Endothelial cell of umbilical vein (primary cell): ENCODE measurements around the gene TXK. TPM values are rescaled to one million over a fixed set of nuclear protein-coding genes. Genes with fewer than 3 reads are reported as not detected.

Experiments
- BruUV-seq: library from RNA; stranded (reverse); fragments of 400-500 nt; replicated peaks from 2 replicates; lab custom pipeline; 2021; lab: Mats Ljungman, UMichigan
- CTCF ChIA-PET: fragments of 300-600, 350-600 bp; sonication (Branson Sonifier 250); formaldehyde crosslinking; loops from one replicate; lab custom pipeline; 2021; ENCODE audit warnings: antibody characterized with exemption, inconsistent platforms; lab: Charles Lee
- POLR2A ChIA-PET: fragments of 300-600, 350-600 bp; sonication (Branson Sonifier 250); formaldehyde crosslinking; loops from one replicate; lab custom pipeline; 2021; ENCODE audit warnings: antibody characterized with exemption, inconsistent platforms; lab: Charles Lee
- DNase-seq: peaks from one replicate; pipeline ENCODE4 v3.0.0-alpha.2; 2011; ENCODE audit warnings: low read depth, low spot score
- FAIRE-seq: peaks from 2 replicates; lab custom pipeline; 2011; peaks lifted over from hg19 to GRCh38; lab: Jason Lieb, UNC
- H2AFZ ChIP-seq: 2 replicates; pipeline ENCODE4 v1.6.0; 2012; ENCODE audit warnings: low read depth, low read length, control low read depth, inconsistent platforms
- H3K27ac ChIP-seq: 2 replicates; pipeline ENCODE4 v1.5.1; 2011; ENCODE audit warnings: low read depth, mild to moderate bottlenecking, control low read depth, low read length, moderate library complexity; ENCODE audit not compliant: insufficient read depth
- H3K27me3 ChIP-seq, 2 experiments: 2 replicates each; pipeline versions ENCODE4 v1.6.0 to v1.6.1; 2011; ENCODE audit warnings: low read length in 2 of 2, mixed read lengths in 1 of 2; ENCODE audit not compliant: control insufficient read depth in 2 of 2, insufficient read depth in 2 of 2
- H3K36me3 ChIP-seq, 2 experiments: 2 replicates in 1 of 2; 3 replicates in 1 of 2; pipeline ENCODE4 v1.5.1; 2011; ENCODE audit warnings: low read length in 2 of 2, mild to moderate bottlenecking in 1 of 2, moderate library complexity in 1 of 2; ENCODE audit not compliant: control insufficient read depth in 2 of 2, insufficient read depth in 2 of 2; ENCODE audit errors: extremely low read depth in 1 of 2
- H3K4me1 ChIP-seq: 3 replicates; pipeline ENCODE4 v1.5.1; 2011; ENCODE audit warnings: mild to moderate bottlenecking, low read length; ENCODE audit not compliant: control insufficient read depth, insufficient read depth; ENCODE audit errors: extremely low read depth
- H3K4me2 ChIP-seq: 2 replicates; pipeline ENCODE4 v1.6.1; 2011; ENCODE audit warnings: low read length, control low read depth, mixed read lengths; ENCODE audit not compliant: insufficient read depth
- H3K4me3 ChIP-seq, 3 experiments: fragments of 200-600 bp in 1 of 3; sonication (generic), shearing (Covaris generic) in 1 of 3; replicated peaks in 1 of 3; 2 replicates each; pipeline ENCODE4 v1.5.1; 2011 to 2016; ENCODE audit warnings: control low read depth in 3 of 3, low read length in 3 of 3, mild to moderate bottlenecking in 2 of 3, inconsistent platforms in 1 of 3, low read depth in 1 of 3, moderate library complexity in 1 of 3; ENCODE audit not compliant: insufficient read depth in 1 of 3
- H3K79me2 ChIP-seq: 2 replicates; pipeline ENCODE4 v1.6.0; 2012; ENCODE audit warnings: low read length, inconsistent platforms; ENCODE audit not compliant: control insufficient read depth, insufficient read depth
- H3K9ac ChIP-seq: replicated peaks from 2 replicates; pipeline ENCODE3; 2011; ENCODE audit warnings: low read length, control low read depth; ENCODE audit not compliant: insufficient read depth; ENCODE audit errors: extremely low read depth
- H3K9me1 ChIP-seq: replicated peaks from 3 replicates; pipeline ENCODE4 v1.6.0; 2011; ENCODE audit warnings: mild to moderate bottlenecking, low read length; ENCODE audit not compliant: control insufficient read depth, insufficient read depth; ENCODE audit errors: extremely low read depth
- H3K9me3 ChIP-seq: replicated peaks from 2 replicates; pipeline ENCODE4 v1.5.1; 2012; ENCODE audit warnings: low read length, inconsistent platforms; ENCODE audit not compliant: control insufficient read depth, insufficient read depth
- H4K20me1 ChIP-seq: replicated peaks from 2 replicates; pipeline ENCODE3; 2011; ENCODE audit warnings: mild to moderate bottlenecking, low read length; ENCODE audit not compliant: control insufficient read depth, insufficient read depth; ENCODE audit errors: extremely low read depth
- CTCF ChIP-seq, 2 donors: IDR thresholded peaks; 1 replicate in 1 of 2; 2 replicates in 1 of 2; pipeline ENCODE4 v1.5.1; 2011; ENCODE audit warnings: low read length in 2 of 2, mild to moderate bottlenecking in 2 of 2, moderate library complexity in 2 of 2, control low read depth in 1 of 2, inconsistent platforms in 1 of 2, low read depth in 1 of 2; ENCODE audit not compliant: insufficient read depth in 1 of 2; ENCODE audit errors: extremely low read depth in 1 of 2
- EZH2 ChIP-seq: IDR thresholded peaks from 2 replicates; pipeline ENCODE4 v1.6.1; 2012; ENCODE audit warnings: borderline replicate concordance, low read depth, mild to moderate bottlenecking, moderate library complexity, low read length, inconsistent platforms; ENCODE audit not compliant: severe bottlenecking
- FOS ChIP-seq: IDR thresholded peaks from 2 replicates; pipeline ENCODE4 v1.6.1; 2011; ENCODE audit warnings: mild to moderate bottlenecking, low read length, moderate library complexity, borderline replicate concordance; ENCODE audit not compliant: insufficient read depth
- GATA2 ChIP-seq: IDR thresholded peaks from 2 replicates; pipeline ENCODE4 v1.7.0; 2011; ENCODE audit warnings: low read depth, mild to moderate bottlenecking, moderate library complexity, mixed read lengths, low read length; ENCODE audit not compliant: insufficient read length, insufficient read depth
- JUN ChIP-seq: IDR thresholded peaks from 2 replicates; pipeline ENCODE4 v1.6.1; 2011; ENCODE audit warnings: borderline replicate concordance, low read depth; ENCODE audit not compliant: insufficient read length, insufficient read depth
- MAX ChIP-seq: IDR thresholded peaks from 2 replicates; pipeline ENCODE4 v1.6.1; 2011; ENCODE audit not compliant: insufficient read depth, insufficient read length
- MYC ChIP-seq: IDR thresholded peaks from one replicate; pipeline ENCODE4 v1.6.1; 2011; ENCODE audit warnings: mild to moderate bottlenecking, low read depth, low read length
- POLR2A ChIP-seq: IDR thresholded peaks from 2 replicates; pipeline ENCODE4 v1.6.1; 2012; ENCODE audit warnings: low read depth, mild to moderate bottlenecking, control low read depth, low read length
- POLR2AphosphoS5 ChIP-seq: IDR thresholded peaks from 2 replicates; pipeline ENCODE4 v1.6.1; 2012; ENCODE audit warnings: low read depth, mild to moderate bottlenecking, control low read depth, low read length, moderate library complexity; ENCODE audit not compliant: insufficient read depth
- dilution Hi-C: fragments of 300-500 bp; cut with MboI; formaldehyde crosslinking; loops from one replicate; pipeline ENCODE4 v1.15.0; 2019; ENCODE audit warnings: low sequenced_read_pairs; ENCODE audit not compliant: extremely low pct_ligation_motif_present
- intact Hi-C: fragments of 100-400 bp; cut with micrococcal nuclease; formaldehyde crosslinking; loops from one replicate; pipeline ENCODE4 v1.10.0; 2022
- polyA plus RNA-seq, 4 experiments: library from polyadenylated mRNA; depleted of rRNA in 3 of 4; stranded (reverse) in 3 of 4; unstranded in 1 of 4; fragments of >200 nt; gene quantifications; 2 replicates each; pipeline versions ENCODE4 v1.2.1 to v1.2.3, GENCODE V29; 2011 to 2012; ENCODE audit warnings: missing spikeins in 1 of 4
- total RNA-seq: library from RNA; stranded (reverse); gene quantifications from 2 replicates; pipeline ENCODE4 v1.2.3, GENCODE V29; 2021

Gene TXK
- total and polyA plus RNA-seq, 2 donors (not counting 3 experiments of a cell fraction or from before 2014, with no cell fraction given), result 0.26 to 0.97 TPM

GRCh38 chr4:48028696-48029095 lies 105.4 kb downstream of the TXK start:
- dilution Hi-C loops (no loop called here), intact Hi-C loops (no loop called here)
- TF ChIP-seq MAX, result no peak
- TF ChIP-seq CTCF (IDR thresholded peaks at IDR 0.05; ENCODE audit: extremely low read depth in 1 of 2, insufficient read depth in 1 of 2, low read depth in 1 of 2, low read length in 2 of 2), result no peak
- no peak for TF ChIP-seq EZH2
- TF ChIP-seq MYC, result no peak
- TF ChIP-seq FOS, result no peak
- TF ChIP-seq JUN, result no peak
- TF ChIP-seq POLR2A, result no peak
- TF ChIP-seq GATA2, result no peak
- no peak for TF ChIP-seq POLR2AphosphoS5
- Histone ChIP-seq H3K9me1 (no peaks in the 10 kb centered on the region), H3K9me3 (no peaks in the 10 kb centered on the region), H4K20me1 (no peaks in the 10 kb centered on the region), H3K27ac (no peak overlapping the region), H3K4me1 (no peaks in the 10 kb centered on the region), H2AFZ (no peak overlapping the region), H3K27me3 (no peaks in the 10 kb centered on the region), H3K79me2 (no peaks in the 10 kb centered on the region), H3K36me3 (no peaks in the 10 kb centered on the region), H3K4me2 (no peak overlapping the region), H3K9ac (no peak overlapping the region), H3K4me3 (no peak overlapping the region)
- DNase-seq (no peak), FAIRE-seq (no peak)
- CTCF ChIA-PET, result no interaction called here
- POLR2A ChIA-PET, result no interaction called here
- no TSS peak for BruUV-seq
